Peyer's patch (tissue), 4 donors: ENCODE results near the gene R3HDM4.

Experiments used
- CTCF ChIP-seq, 6 experiments: fragments of 450-650 bp in 4 of 6; fragments of 200-600 bp in 2 of 6; sonication (generic) in 1 of 6; IDR thresholded peaks; one replicate each; pipeline ENCODE4 v1.5.1; 2017 to 2019; ENCODE audit warnings: antibody characterized with exemption in 6 of 6, mild to moderate bottlenecking in 3 of 6, moderate library complexity in 1 of 6
- POLR2A ChIP-seq, 2 donors: fragments of 450-650 bp; IDR thresholded peaks; one replicate each; pipeline ENCODE4 v1.5.1; 2017; ENCODE audit warnings: antibody characterized with exemption in 2 of 2, mild to moderate bottlenecking in 2 of 2, moderate library complexity in 2 of 2

GRCh38 chr19:955803-956765, 43.1 kb upstream of the R3HDM4 start:
- TF ChIP-seq CTCF (IDR thresholded peaks at IDR 0.05) (no peak), POLR2A (IDR thresholded peaks at IDR 0.05) (no peak)
